ENCODE measurements around the gene PICK1.

The PICK1 gene

DNA sequence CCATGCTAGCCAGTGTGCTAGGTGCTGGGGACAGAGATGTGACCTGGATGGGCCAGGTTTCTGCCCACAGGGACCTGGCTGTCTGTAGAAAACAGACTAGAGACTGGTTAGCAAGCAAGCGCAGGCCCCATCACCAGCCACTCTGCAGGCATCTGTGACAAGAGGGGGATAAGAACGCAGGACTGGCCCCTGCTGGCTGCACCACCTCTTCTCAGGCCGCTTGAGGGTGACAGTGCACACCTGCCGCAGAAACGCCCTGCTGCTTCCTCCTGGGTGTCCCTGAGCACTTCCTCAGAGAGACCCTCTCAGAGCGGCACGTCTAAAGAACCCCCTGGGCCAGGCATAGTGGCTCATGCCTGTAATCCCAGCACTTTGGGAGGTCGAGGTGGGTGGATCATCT, 5.9 kb upstream of the PICK1 start:
- no peak for DNase-seq

DNA sequence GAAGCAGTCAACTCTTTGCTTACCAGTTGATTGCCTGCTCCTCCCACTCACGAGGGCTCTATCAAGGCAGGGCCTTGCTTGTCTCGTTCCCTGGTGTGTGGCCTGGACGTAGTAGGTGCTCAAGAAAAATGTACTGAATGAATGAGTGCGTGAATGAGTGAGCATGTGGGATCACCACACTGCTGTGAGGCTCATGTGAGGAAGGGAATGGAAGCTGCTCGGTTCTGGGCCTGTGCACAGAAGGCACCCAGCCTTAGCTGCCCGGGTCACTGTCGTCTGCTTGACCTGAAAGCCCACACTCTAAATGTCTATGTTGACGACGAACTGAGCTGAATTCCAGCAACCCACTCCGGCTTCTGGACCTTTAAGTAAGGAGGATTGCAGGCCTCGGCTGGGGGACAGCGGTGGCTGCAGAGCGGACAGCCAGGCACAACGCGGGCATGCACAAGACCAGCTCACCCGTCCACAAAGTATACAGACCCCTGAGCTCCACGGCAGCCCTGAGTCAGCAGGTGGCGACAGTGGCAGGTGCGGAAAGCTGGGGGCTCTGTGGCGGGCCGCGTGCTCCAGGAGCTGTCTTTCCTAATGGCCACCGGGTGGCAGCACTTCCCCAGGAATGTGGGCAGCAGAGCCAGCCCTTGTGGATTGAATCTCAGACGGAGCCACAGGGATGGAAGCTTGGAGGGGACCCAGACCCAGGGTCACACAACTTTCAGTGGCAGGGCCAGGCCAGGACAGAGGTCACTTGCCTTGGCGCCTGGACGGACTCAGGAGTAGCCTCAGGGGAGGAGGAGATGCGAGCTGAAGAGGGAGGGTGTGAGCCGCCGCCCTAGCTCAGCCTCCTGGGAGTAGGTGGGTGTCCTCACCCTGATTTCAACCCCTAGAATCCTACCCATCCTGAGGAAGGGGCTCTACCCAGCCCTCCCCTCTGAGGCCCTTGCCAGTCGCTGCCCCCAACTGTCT, 5.0 kb upstream of the PICK1 start:
- DNase-seq = peak; percentile 60 to 86 (median 67)

GRCh38 chr22:38062791-38063190, 5.6 kb downstream of the PICK1 start:
- DNase-seq = no peak

DNA sequence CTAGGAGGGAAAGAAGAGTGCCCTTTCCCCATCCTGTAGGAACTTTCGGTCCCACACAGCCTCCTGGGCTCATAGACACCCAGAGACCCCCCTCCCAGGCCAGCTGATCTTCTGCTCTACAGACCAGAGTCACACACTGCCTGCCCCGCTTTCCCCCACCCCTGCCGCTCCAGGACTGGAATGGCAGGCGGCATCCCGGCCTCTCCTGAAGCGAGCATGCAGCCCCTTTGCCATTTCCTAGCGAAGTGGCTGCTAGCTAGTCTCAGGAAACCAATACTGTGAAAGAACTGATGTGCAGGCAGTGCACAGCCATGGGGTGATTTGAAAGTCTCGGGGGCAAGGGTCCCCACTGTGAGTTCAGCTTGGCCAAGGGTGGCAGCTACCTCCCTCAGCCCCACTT, 8.3 kb downstream of the PICK1 start:
- DNase-seq = no peak

DNA sequence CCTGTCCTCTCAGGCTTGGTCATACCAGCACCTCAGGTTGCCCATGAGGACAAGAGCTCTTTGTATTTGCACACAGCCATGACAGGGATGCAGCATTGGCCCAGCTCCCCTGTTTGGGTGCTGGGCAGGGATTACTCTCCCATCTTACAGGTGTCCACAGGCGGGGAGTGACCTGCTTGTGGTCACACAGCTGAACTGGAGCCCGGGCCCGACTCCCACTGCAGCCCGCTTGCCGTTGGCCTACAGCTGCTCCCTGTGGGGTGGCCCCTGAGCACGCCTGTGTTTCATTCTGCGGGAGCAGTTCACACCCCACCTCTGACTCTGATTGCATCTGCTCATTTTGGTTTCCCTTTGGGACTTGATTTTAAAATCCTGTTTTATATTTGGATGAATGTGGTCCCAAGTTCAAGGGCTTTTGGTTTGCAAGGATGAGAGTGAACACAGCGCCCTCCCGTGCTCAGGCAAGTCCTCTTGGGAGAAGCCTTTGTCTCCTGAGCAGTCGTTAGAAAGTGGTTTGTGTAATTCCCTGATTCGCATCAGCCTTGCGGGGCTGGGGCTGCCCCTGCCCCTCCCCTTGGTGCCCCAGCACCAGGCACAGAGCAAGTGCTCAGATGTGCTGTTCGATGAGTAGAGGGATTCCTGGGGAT, 9.3 kb downstream of the PICK1 start:
- DNase-seq = no peak

DNA sequence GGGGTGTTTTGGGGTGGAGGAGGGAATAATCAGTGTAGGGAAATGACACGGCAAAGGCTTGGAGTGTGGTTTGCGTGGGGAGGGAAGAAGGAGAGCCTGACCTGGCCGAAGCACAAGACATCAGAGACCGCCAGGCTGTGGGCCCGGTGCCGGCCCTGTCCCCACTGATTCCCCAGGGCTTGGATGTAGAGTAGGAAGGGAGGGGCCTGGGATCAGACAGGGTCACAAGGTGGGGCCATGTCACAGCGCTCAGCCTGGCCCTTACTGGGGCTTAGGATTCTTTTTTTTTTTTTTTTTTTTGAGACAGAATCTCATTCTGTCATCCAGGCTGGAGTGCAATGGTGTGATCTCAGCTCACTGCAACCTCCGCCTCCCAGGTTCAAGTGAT, 9.8 kb downstream of the PICK1 start:
- no peak for DNase-seq

DNA sequence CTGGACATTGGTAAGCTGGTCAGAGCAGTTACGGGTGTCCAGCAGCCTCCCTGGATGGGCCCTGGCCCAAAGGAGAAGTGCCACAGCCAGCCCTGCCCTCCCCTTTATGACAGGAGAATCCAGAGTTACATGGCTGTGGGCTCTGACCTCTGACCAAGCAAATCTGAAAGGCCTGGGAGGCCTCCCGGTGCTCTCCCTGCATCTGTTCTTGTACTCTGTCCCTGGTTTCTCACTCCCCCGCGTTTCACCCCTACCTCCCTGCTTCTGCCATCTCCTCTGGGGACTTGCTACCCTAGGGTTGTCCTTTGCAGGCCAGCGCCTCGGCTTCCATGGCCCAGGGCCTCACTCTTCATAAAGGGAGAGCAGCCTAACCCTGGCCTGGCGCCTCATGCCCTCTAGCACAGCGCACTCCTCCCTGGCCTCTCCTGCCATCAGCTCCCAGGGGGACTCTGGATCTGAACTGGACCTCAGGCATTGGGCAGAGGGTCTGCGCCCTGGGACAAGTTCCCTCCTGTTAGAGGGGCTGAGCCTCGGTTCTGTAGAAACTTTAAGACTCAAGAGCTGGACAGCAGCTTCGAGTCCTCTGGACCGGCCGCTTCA, 10.7 kb downstream of the PICK1 start:
- no peak for DNase-seq

GRCh38 chr22:38068641-38069371, 11.6 kb downstream of the PICK1 start:
- no peak for DNase-seq

GRCh38 chr22:38069372-38070249, 12.4 kb downstream of the PICK1 start:
- peak; percentile 36 to 91 (median 79) for DNase-seq

GRCh38 chr22:38070250-38070921, 13.2 kb downstream of the PICK1 start:
- peak in 1 of 3 experiments; percentile 28 for DNase-seq

GRCh38 chr22:38071421-38072321, 14.5 kb downstream of the PICK1 start:
- no peak for DNase-seq

DNA sequence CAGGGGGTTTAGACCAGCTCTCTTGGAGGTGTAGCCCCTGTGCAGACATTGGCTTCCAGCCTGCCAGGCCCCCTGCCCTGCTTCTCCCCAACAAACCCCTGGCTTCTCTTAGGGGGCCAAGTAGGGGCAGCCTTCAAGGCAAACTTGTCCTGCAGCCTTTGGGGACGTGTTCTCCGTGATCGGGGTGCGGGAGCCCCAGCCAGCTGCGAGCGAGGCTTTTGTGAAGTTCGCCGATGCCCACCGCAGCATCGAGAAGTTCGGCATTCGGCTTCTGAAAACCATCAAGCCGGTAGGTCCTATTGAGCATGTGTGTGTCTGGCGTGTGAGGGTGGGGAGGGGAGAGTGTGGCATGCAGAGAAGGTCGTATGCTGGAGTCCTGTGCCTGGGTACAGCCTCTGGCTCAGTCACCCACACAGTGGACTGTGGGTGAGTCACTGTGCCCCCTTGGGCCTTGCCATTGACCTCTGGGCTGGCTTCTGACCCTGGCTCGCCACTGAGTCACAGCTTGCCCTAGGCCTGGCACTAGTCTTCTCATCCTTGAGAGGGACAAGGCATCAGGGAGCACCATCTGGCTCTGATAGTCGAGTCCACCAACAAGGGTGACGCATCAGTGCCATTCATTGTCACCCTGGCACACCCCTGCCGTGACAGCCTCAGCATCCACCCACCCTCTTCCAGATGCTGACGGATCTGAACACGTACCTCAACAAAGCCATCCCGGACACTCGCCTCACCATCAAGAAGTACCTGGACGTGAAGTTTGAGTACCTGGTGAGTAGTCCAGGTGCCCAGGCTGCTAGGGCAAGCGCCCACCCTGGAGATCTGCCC, 15.3 kb downstream of the PICK1 start:
- DNase-seq = no peak

DNA sequence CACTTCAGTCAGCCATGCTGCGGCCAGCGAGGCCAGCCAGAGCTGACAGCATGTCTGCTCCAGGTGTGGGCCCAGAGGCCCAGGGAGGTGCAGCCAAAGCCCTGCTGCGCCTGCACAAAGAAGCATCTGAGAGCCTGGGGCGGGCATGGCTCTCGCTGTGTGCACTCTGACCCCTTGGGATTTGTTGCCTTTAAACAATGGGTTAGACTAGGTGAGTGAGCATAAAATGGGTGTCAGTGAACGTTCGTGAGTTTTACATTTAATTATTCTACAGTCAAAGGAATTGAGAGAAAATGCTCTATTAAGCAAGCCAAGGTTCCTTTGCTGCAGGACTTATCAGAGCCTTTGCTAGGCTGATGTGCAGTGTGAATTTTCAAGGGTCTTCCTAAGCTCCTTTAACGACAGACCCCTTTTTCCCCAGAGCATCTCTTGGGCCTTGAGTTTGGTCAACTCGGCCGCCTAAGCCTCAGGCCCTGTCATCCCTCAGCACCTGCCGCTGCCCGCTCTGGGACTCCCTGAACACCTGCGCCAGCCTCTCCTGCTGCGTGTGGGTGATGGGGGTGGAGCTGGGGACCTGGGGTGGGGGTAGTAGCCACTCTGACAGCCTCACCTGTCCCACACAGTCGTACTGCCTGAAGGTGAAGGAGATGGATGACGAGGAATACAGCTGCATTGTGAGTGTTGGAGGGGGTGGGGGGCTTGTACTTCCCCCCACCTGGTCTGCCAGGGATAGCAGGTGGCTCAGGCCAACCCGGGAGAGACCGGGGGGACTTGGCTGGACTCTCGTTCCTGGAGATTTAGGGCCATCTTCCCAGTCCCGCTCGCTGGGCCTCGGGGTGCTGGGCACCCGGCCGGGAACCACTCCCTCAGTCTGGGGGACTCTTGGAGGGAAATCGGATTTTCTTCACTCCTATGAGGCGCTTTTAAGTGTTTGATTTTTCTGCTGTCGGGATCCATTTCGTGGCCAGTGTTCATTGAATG, 16.2 kb downstream of the PICK1 start:
- DNase-seq = peak in 2 of 3 experiments; percentile 1 to 58

DNA sequence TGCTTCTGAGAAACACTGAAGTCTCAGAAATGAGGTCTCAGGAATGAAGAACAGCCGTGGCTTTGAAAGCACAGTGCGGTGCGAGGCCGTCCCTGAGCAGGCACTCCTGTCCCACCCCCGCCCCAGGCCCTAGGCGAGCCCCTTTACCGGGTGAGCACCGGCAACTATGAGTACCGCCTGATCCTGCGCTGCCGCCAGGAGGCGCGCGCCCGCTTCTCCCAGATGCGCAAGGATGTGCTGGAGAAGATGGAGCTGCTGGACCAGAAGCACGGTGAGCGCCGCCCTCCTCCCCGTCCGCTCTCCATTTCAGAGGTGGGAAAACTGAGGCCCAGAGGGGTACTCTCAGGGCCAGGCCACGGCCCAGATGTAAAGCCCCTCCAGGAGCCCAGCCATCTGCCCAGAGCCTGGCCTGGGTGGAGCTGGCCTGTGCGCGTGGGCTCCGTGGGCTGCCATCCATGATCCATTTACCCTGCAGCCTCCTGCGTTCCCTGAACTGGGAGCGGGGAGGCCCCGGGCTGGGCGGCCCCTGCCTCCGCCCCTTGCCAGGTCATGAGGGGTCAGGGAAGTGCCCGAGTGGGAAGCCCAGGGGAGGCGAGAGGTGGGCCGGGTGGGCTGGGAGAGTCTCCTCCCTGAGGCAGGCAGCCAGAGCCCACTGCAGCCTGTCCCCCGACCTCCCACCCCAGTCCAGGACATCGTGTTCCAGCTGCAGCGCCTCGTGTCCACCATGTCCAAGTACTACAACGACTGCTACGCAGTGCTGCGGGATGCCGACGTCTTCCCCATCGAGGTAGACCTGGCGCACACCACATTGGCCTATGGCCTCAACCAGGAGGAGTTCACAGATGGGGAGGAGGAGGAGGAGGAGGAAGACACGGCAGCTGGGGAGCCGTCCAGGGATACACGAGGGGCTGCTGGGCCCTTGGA, 17.2 kb downstream of the PICK1 start:
- no peak for DNase-seq

GRCh38 chr22:38075105-38075825, 18.1 kb downstream of the PICK1 start:
- DNase-seq = no peak

DNA sequence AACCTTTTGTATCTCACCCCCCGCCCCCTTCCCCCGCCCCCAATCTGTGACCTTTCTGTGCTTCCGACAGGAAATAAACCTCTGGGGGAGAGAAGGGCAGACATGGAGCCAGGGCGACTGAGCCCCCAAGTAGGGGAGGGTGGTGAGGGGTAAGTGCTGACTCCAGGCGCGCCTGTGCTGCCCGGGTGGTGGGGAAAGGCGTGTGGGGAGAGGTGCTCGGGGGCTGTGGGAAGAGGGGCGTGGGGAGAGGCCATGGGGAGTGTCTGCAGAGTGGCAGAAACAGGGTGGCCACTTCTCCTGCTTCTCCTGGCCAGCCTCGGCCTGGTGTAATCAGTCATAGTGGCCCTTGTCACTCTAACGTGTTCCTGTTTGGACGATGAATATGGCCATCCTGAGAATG, 18.8 kb downstream of the PICK1 start:
- no peak for DNase-seq
